ENCODE data around the gene FANK1.
"Not testable (repeated sequence)": the region's sequence is repeated elsewhere in the genome, so short reads cannot be mapped to it uniquely, and the experiment has no call there.

DNA sequence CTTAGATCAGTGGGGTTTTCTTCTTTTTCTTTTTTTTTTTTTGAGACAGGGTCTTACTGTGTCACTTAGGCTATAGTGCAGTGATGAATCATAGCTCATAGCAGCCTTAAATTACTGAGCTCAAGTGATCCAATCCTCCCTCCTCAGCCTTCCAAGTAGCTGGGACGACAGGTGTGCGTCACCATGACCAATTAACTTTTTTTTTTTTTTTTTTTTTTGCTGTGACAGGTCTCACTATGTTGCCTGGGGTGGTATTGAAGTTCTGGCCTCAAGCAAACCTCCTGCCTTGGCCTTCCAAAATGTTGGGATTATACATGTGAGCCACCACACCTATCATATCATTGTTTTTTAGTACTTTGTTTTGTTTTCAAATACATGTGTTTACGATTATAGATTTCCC, 13.1 kb downstream of the FANK1 start:
- not testable (repeated sequence) for TF ChIP-seq CTCF, POLR2A (IDR thresholded peaks at IDR 0.05)

Data from upper lobe of left lung (tissue), 4 donors.